MM.1S (cell line): ENCODE data around the gene CELF3.

Experiments used
- DNase-seq: peaks from one replicate; pipeline ENCODE4 v3.0.0-alpha.2; 2015
- H2AFZ ChIP-seq: fragments of 300-600 bp; sonication (generic); 2 replicates; pipeline ENCODE4 v1.6.0; 2016; ENCODE audit warnings: antibody characterized with exemption, low read length
- H3F3A ChIP-seq: fragments of 300-600 bp; sonication (generic); 2 replicates; pipeline ENCODE4 v1.6.1; 2016; ENCODE audit warnings: mild to moderate bottlenecking, antibody characterized with exemption, low read length, moderate library complexity, mixed read lengths; ENCODE audit not compliant: insufficient read depth
- H3K27ac ChIP-seq: fragments of 300-600 bp; sonication (generic); 2 replicates; pipeline ENCODE4 v1.5.1; 2016; ENCODE audit warnings: mild to moderate bottlenecking, low read length
- H3K27me3 ChIP-seq: fragments of 300-600 bp; sonication (generic); replicated peaks from 2 replicates; pipeline ENCODE4 v1.6.0; 2016; ENCODE audit warnings: low read length; ENCODE audit not compliant: insufficient read depth
- H3K36me3 ChIP-seq: fragments of 300-600 bp; sonication (generic); replicated peaks from 2 replicates; pipeline ENCODE4 v1.6.1; 2016; ENCODE audit warnings: mild to moderate bottlenecking, low read length, mixed read lengths; ENCODE audit not compliant: insufficient read depth
- H3K4me1 ChIP-seq: fragments of 300-600 bp; sonication (generic); 2 replicates; pipeline ENCODE4 v1.6.1; 2016; ENCODE audit warnings: low read length, mixed read lengths
- H3K4me2 ChIP-seq: fragments of 300-600 bp; sonication (generic); 2 replicates; pipeline ENCODE4 v1.6.0; 2016; ENCODE audit warnings: low read depth, low read length
- H3K4me3 ChIP-seq: fragments of 300-600 bp; sonication (generic); 2 replicates; pipeline ENCODE4 v1.5.1; 2016; ENCODE audit warnings: low read length, mixed read lengths
- H3K79me2 ChIP-seq: fragments of 300-600 bp; sonication (generic); 2 replicates; pipeline ENCODE4 v1.6.1; 2016; ENCODE audit warnings: mixed run types, low read length, mixed read lengths
- H3K9ac ChIP-seq: fragments of 300-600 bp; sonication (generic); 2 replicates; pipeline ENCODE4 v1.6.1; 2016; ENCODE audit warnings: low read length, mixed read lengths
- H3K9me2 ChIP-seq: fragments of 300-600 bp; sonication (generic); replicated peaks from 2 replicates; pipeline ENCODE4 v1.6.1; 2016; ENCODE audit warnings: mild to moderate bottlenecking, low read length, mixed read lengths; ENCODE audit not compliant: insufficient read depth
- H3K9me3 ChIP-seq: fragments of 300-600 bp; sonication (generic); replicated peaks from 2 replicates; pipeline ENCODE4 v1.6.1; 2016; ENCODE audit warnings: mild to moderate bottlenecking, low read length, mixed read lengths; ENCODE audit not compliant: insufficient read depth
- H4K20me1 ChIP-seq: fragments of 300-600 bp; sonication (generic); 2 replicates; pipeline ENCODE4 v1.6.1; 2016; ENCODE audit warnings: mild to moderate bottlenecking, low read length, moderate library complexity, mixed read lengths; ENCODE audit not compliant: insufficient read depth
- CTCF ChIP-seq: fragments of 300-600 bp; sonication (generic); IDR thresholded peaks from 2 replicates; pipeline ENCODE4 v1.5.1; 2016; ENCODE audit warnings: antibody characterized with exemption, low read length, mixed read lengths
- EZH2 ChIP-seq: fragments of 300-600 bp; sonication (generic); optimal IDR thresholded peaks from 2 replicates; pipeline ENCODE3; 2017; ENCODE audit warnings: low read depth, mild to moderate bottlenecking, antibody characterized with exemption, low read length, mixed read lengths
- EZH2phosphoT487 ChIP-seq: fragments of 300-600 bp; sonication (generic); IDR thresholded peaks from 2 replicates; pipeline ENCODE4 v1.6.1; 2018; ENCODE audit warnings: antibody characterized with exemption, low read length

Gene CELF3

GRCh38 chr1:151720125-151720524 lies 3.5 kb upstream of the CELF3 start:
- H3K4me3 ChIP-seq, result peak overlapping the region; percentile 64
- peaks cover 7% of the 10 kb centered on the region for H3K4me1 ChIP-seq
- H3K9me3 ChIP-seq, result no peaks in the 10 kb centered on the region
- peaks cover 10% of the 10 kb centered on the region for H3F3A ChIP-seq
- H3K4me2 ChIP-seq, result peak overlapping the region; percentile 90
- no peaks in the 10 kb centered on the region for H3K9me2 ChIP-seq
- no peaks in the 10 kb centered on the region for H3K36me3 ChIP-seq
- no peak for TF ChIP-seq EZH2phosphoT487
- no peak for TF ChIP-seq CTCF
- no peak for TF ChIP-seq EZH2
- H3K79me2 ChIP-seq, result no peaks in the 10 kb centered on the region
- H3K9ac ChIP-seq, result peak overlapping the region; percentile 23; the same call in 1 of the 2 replicates
- peaks cover 70% of the 10 kb centered on the region for H3K27me3 ChIP-seq
- no peak for DNase-seq
- peak overlapping the region; percentile 83 for H2AFZ ChIP-seq
- H4K20me1 ChIP-seq, result no peaks in the 10 kb centered on the region
- no peak overlapping the region; the same call in 1 of the 2 replicates for H3K27ac ChIP-seq

GRCh38 chr1:151718666-151719065 lies 2.1 kb upstream of the CELF3 start:
- Histone ChIP-seq H3K9me2 (no peaks in the 10 kb centered on the region), H3K4me1 (peaks cover 7% of the 10 kb centered on the region), H3K79me2 (no peaks in the 10 kb centered on the region), H3K4me3 (no peak overlapping the region), H2AFZ (no peak overlapping the region), H3K4me2 (no peak overlapping the region), H3K36me3 (no peaks in the 10 kb centered on the region), H4K20me1 (no peaks in the 10 kb centered on the region), H3K9me3 (no peaks in the 10 kb centered on the region), H3K9ac (no peak overlapping the region), H3K27ac (no peak overlapping the region), H3F3A (peaks cover 10% of the 10 kb centered on the region), H3K27me3 (peaks cover 76% of the 10 kb centered on the region)
- DNase-seq, result no peak
- TF ChIP-seq CTCF (no peak), EZH2phosphoT487 (no peak), EZH2 (no peak)

GRCh38 chr1:151718011-151718431 lies 1.4 kb upstream of the CELF3 start:
- no peak for DNase-seq
- Histone ChIP-seq H3K4me3 (no peak overlapping the region), H3K9me3 (no peaks in the 10 kb centered on the region), H4K20me1 (no peaks in the 10 kb centered on the region), H3K4me1 (peaks cover 7% of the 10 kb centered on the region), H3K4me2 (no peak overlapping the region), H3K27ac (no peak overlapping the region), H3K9me2 (no peaks in the 10 kb centered on the region), H3K79me2 (no peaks in the 10 kb centered on the region), H3K9ac (no peak overlapping the region), H3K36me3 (no peaks in the 10 kb centered on the region), H3F3A (peaks cover 10% of the 10 kb centered on the region), H3K27me3 (peaks cover 81% of the 10 kb centered on the region), H2AFZ (no peak overlapping the region)
- no peak for TF ChIP-seq CTCF
- no peak for TF ChIP-seq EZH2
- no peak for TF ChIP-seq EZH2phosphoT487
